Loucy (cell line): ENCODE data around the gene GULP1.

Experiments
- H2AFZ ChIP-seq: fragments of 200-600 bp; sonication (generic); 2 replicates; pipeline ENCODE4 v1.6.0; 2016; ENCODE audit warnings: antibody characterized with exemption, mild to moderate bottlenecking, low read length, moderate library complexity
- H3F3A ChIP-seq: fragments of 200-600 bp; 2 replicates; pipeline ENCODE4 v1.6.0; 2016; ENCODE audit warnings: antibody characterized with exemption, low read depth, mild to moderate bottlenecking
- H3K27me3 ChIP-seq: fragments of 200-600 bp; sonication (generic); 2 replicates; pipeline ENCODE4 v1.6.1; 2014; ENCODE audit warnings: low read length, mild to moderate bottlenecking; ENCODE audit not compliant: insufficient read depth, poor library complexity, severe bottlenecking
- H3K36me3 ChIP-seq: fragments of 200-600 bp; sonication (generic); 2 replicates; pipeline ENCODE4 v1.6.1; 2016; ENCODE audit warnings: low read length; ENCODE audit not compliant: insufficient read depth
- H3K4me1 ChIP-seq: fragments of 200-600 bp; sonication (generic); 2 replicates; pipeline ENCODE4 v1.5.1; 2014; ENCODE audit warnings: low read length, mild to moderate bottlenecking; ENCODE audit not compliant: insufficient read depth, poor library complexity, severe bottlenecking
- H3K4me2 ChIP-seq: fragments of 200-600 bp; sonication (generic); 2 replicates; pipeline ENCODE4 v1.6.0; 2014; ENCODE audit warnings: antibody characterized with exemption, low read length, low read depth, mild to moderate bottlenecking; ENCODE audit not compliant: poor library complexity, severe bottlenecking
- H3K4me3 ChIP-seq: fragments of 200-600 bp; sonication (generic); 2 replicates; pipeline ENCODE4 v1.5.1; 2014; ENCODE audit warnings: low read length, mild to moderate bottlenecking, mixed read lengths; ENCODE audit not compliant: poor library complexity, severe bottlenecking
- H3K79me2 ChIP-seq: fragments of 200-600 bp; sonication (generic); 2 replicates; pipeline ENCODE4 v1.6.1; 2014; ENCODE audit warnings: low read length; ENCODE audit not compliant: insufficient read depth
- H3K9ac ChIP-seq: fragments of 200-600 bp; sonication (generic); 2 replicates; pipeline ENCODE4 v1.6.0; 2014; ENCODE audit warnings: mild to moderate bottlenecking, low read depth, low read length, moderate library complexity; ENCODE audit not compliant: poor library complexity, severe bottlenecking
- H3K9me2 ChIP-seq: fragments of 200-600 bp; sonication (generic); replicated peaks from 2 replicates; pipeline ENCODE4 v1.6.1; 2016; ENCODE audit warnings: low read depth, low read length, mixed read lengths
- H3K9me3 ChIP-seq: fragments of 200-600 bp; sonication (generic); 2 replicates; pipeline ENCODE4 v1.6.1; 2014; ENCODE audit warnings: mild to moderate bottlenecking, antibody characterized with exemption, low read length, low read depth; ENCODE audit not compliant: insufficient read depth
- H4K20me1 ChIP-seq: fragments of 200-600 bp; sonication (generic); 2 replicates; pipeline ENCODE4 v1.6.0; 2014; ENCODE audit warnings: antibody characterized with exemption, low read length, mild to moderate bottlenecking; ENCODE audit not compliant: insufficient read depth, poor library complexity, severe bottlenecking
- EZH2phosphoT487 ChIP-seq: fragments of 200-600 bp; IDR thresholded peaks from 2 replicates; pipeline ENCODE4 v1.6.1; 2018; ENCODE audit warnings: antibody characterized with exemption, mild to moderate bottlenecking, moderate library complexity, borderline replicate concordance
- TF ChIP-seq, protein P1 (sequence below): fragments of 200-600 bp; sonication (generic); conservative IDR thresholded peaks from 2 replicates; pipeline ENCODE4 v1.5.1; 2014; ENCODE audit warnings: mild to moderate bottlenecking, antibody characterized with exemption, low read length

The GULP1 gene

DNA sequence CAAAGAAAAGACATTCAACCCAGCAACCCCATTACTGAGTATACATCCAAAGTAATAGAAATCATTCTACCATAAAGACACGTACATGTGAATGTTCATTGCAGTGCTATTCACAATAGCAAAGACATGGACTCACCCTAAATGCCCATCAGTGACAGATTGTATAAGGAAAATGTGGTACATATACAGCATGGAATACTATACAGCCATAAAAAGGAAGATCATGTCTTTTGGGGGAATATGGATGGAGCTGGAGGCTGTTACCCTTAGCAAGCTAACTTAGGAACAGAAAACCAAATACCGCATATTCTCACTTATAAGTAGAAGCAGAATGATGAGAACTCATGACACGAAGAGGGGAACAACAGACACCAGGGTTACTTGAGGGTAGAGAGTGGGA lies 145.9 kb downstream of the GULP1 start:
- Histone ChIP-seq H3K4me1 (no peaks in the 10 kb centered on the region), H3K4me3 (no peak overlapping the region), H3K4me2 (no peak overlapping the region), H3K36me3 (no peaks in the 10 kb centered on the region), H3K9me3 (no peaks in the 10 kb centered on the region), H2AFZ (no peak overlapping the region), H3K9ac (no peak overlapping the region), H3F3A (no peaks in the 10 kb centered on the region), H3K27me3 (no peaks in the 10 kb centered on the region), H4K20me1 (no peaks in the 10 kb centered on the region), H3K9me2 (no peaks in the 10 kb centered on the region), H3K79me2 (no peaks in the 10 kb centered on the region)
- TF ChIP-seq, protein P1, sequence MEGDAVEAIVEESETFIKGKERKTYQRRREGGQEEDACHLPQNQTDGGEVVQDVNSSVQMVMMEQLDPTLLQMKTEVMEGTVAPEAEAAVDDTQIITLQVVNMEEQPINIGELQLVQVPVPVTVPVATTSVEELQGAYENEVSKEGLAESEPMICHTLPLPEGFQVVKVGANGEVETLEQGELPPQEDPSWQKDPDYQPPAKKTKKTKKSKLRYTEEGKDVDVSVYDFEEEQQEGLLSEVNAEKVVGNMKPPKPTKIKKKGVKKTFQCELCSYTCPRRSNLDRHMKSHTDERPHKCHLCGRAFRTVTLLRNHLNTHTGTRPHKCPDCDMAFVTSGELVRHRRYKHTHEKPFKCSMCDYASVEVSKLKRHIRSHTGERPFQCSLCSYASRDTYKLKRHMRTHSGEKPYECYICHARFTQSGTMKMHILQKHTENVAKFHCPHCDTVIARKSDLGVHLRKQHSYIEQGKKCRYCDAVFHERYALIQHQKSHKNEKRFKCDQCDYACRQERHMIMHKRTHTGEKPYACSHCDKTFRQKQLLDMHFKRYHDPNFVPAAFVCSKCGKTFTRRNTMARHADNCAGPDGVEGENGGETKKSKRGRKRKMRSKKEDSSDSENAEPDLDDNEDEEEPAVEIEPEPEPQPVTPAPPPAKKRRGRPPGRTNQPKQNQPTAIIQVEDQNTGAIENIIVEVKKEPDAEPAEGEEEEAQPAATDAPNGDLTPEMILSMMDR = no peak
- TF ChIP-seq EZH2phosphoT487 = no peak

DNA sequence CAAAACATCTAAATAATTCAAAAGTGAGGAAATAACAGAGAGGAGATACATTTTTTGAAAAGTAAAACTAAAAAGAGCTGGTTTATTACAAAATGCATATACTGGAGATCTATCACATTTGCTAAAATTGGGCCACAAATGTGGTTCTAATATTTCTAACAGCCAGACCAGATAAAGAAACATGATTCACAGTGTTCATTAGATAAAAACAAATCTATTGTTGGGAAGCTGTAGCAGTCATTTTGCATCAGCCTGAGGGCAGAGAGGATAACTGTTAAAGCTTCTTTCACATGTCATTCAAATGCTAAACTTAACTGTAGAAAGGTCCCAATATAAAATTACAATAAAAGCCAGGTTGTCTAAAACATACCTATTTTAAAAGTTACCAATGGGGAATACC lies 148.3 kb downstream of the GULP1 start:
- no peak overlapping the region for H3K9ac ChIP-seq

DNA sequence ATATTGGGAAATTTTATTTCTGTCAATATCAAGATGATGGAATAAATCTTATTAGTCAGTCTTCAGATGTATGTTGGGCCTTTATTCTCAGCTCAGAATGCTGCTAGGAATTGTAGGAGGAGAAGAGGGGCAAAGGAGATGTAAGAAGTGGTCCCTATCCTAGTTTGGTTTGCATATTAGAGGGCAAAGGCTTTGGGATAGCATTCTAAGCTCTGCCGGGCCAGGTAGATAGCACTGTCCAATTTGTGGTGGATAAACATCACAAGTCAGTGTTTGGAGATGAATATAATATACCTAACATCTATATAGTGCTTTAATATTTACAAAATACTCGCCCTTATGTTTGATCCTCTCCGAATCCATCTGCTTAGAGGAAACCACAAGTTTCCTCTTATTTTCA lies 149.2 kb downstream of the GULP1 start:
- Histone ChIP-seq H3K27me3 (no peaks in the 10 kb centered on the region), H3K9ac (no peak overlapping the region), H3F3A (no peaks in the 10 kb centered on the region), H2AFZ (no peak overlapping the region), H4K20me1 (no peaks in the 10 kb centered on the region), H3K4me2 (no peak overlapping the region), H3K36me3 (no peaks in the 10 kb centered on the region), H3K9me3 (no peaks in the 10 kb centered on the region), H3K4me1 (no peaks in the 10 kb centered on the region), H3K4me3 (no peak overlapping the region), H3K9me2 (no peaks in the 10 kb centered on the region), H3K79me2 (no peaks in the 10 kb centered on the region)
- TF ChIP-seq, protein P1 = no peak
- no peak for TF ChIP-seq EZH2phosphoT487

More for the DNA sequence above, 148.3 kb downstream of the GULP1 start:
- no peaks in the 10 kb centered on the region for H3K36me3 ChIP-seq
- no peaks in the 10 kb centered on the region for H3K9me2 ChIP-seq
- H3F3A ChIP-seq = no peaks in the 10 kb centered on the region
- H3K4me2 ChIP-seq = no peak overlapping the region
- TF ChIP-seq, protein P1 = no peak
- no peak for TF ChIP-seq EZH2phosphoT487
- H2AFZ ChIP-seq = no peak overlapping the region
- H3K9me3 ChIP-seq = no peaks in the 10 kb centered on the region
- H3K27me3 ChIP-seq = no peaks in the 10 kb centered on the region
- H3K4me3 ChIP-seq = no peak overlapping the region
- no peaks in the 10 kb centered on the region for H4K20me1 ChIP-seq
- no peaks in the 10 kb centered on the region for H3K79me2 ChIP-seq
- H3K4me1 ChIP-seq = no peaks in the 10 kb centered on the region
